Measurements from ENCODE around the gene HS3ST1.

DNA sequence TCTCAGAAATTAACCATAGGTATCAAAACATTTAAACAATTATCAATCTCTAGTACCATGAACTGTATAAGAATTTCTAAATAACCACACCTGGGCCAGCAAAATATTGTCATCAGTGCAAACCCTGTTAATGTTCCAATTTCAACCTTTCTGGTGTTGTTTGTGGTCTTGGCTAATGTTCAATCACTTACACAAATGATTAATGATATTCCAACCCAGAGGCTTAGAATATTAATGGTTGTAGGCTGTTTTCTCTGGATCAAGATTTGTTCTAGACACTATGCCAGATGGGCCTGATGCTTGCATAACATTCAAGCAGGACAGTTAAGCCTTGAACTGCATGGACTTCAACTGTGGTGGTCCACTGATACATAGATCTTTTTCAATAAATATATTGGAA is 69.1 kb downstream of the HS3ST1 start:
- TF ChIP-seq POLR2A (IDR thresholded peaks at IDR 0.05; ENCODE audit: low read depth, low read length) (no peak), POLR2AphosphoS5 (IDR thresholded peaks at IDR 0.05; ENCODE audit: low read depth, low read length) (no peak), TAF1 (IDR thresholded peaks at IDR 0.05; ENCODE audit: low read depth, low read length) (no peak), PAX5 (IDR thresholded peaks at IDR 0.05; ENCODE audit: insufficient read depth, low read length, severe bottlenecking) (no peak)

Data from GM12891 (cell line).